ENCODE results near the gene ZNF181.
"Not testable (repeated sequence)": the region's sequence is repeated elsewhere in the genome, so short reads cannot be mapped to it uniquely, and the experiment has no call there.

Gene ZNF181

DNA sequence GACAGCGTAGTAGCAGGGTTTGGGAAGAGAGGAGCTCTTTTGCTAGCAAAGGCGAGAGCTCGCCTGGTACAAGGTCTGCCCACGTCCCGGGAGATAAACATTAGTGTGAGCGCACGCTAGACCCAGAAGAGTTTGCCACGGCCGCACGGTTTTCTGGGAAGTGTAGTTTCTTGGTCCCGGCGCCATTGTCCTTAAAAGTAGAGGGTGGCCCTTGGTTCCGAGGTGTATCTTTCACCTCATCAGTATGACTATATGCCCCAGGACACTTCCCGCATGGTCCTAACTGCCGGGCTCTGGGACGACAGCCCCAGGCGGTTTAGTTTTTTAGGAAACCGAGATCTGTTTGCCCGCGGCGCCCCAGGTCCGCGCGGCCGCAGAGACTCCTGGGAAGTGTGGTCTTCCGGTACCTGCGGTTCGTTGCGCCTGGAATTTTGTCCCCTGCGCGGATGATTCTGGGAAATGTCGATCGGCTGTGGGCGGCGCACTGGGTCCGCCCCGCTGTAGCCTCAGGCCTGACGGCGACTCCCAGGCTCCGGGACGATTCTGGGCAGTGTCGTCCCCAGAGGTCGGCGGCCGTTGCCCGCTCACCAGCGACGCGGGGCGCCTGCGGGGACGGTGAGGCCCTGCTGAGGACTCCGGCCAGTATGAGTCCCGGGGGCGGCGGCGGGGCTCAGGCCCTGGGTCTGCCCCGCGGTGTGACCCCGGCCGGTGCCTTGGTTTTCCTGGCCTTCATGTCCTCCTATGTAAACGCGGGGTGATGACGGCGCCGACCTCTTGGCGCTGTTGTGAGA, at the start of gene ZNF181:
Gene ZNF181 (plus strand): TSS at position 498 of the 791 bp plus-strand sequence. CDS start 795 bp downstream, outside the sequence.
- peak; percentile 49 to 97 (median 88) for DNase-seq

- not testable (repeated sequence) for DNase-seq
Measured at GRCh38 chr19:34685266-34685665, 48.8 kb upstream of the ZNF181 start.

DNA sequence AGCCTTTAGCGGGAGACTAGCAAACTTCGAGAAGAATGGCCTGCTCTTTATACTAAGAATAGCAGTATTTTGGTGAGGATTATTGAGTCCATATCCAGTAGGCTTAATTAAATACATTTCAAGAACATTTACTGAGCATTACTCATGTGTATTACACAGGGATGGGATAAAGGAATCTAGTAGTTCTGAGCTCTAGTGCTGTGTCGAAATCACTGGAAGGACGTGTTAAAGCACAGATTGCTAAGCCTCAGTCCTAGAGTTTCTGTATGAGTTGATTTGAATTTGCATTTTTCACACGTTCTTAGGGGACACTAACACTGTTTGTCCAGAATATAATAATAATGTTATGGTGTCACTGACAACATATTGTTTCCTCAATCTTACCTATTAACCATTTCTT, 47.6 kb upstream of the ZNF181 start:
- no peak for DNase-seq

GRCh38 chr19:34687348-34687747, 46.7 kb upstream of the ZNF181 start:
- DNase-seq = no peak

GRCh38 chr19:34688592-34688991, 45.5 kb upstream of the ZNF181 start:
- DNase-seq = no peak

DNA sequence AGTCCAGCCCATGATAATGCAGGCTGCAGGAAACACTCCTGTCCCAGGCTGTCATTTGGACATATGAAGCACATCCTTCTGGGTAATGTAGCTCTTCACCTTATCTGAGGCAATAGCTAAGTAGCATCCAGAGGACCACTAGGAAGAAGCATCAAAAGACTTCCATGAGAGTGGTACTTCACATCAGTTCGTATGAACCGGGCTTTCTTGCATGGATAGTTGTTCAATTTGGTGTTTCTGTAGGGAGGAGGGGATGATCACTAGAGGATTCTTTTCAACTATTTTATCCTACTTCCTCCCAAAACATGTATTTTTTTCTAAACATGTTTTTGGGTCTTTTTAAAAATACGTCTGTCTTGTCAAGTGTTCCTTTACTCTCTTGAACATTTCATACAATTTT, 43.7 kb upstream of the ZNF181 start:
- no peak for DNase-seq

- DNase-seq = no peak
Measured at GRCh38 chr19:34692549-34692948, 41.5 kb upstream of the ZNF181 start.

- DNase-seq = no peak
Measured at GRCh38 chr19:34707661-34708060, 26.4 kb upstream of the ZNF181 start.

DNA sequence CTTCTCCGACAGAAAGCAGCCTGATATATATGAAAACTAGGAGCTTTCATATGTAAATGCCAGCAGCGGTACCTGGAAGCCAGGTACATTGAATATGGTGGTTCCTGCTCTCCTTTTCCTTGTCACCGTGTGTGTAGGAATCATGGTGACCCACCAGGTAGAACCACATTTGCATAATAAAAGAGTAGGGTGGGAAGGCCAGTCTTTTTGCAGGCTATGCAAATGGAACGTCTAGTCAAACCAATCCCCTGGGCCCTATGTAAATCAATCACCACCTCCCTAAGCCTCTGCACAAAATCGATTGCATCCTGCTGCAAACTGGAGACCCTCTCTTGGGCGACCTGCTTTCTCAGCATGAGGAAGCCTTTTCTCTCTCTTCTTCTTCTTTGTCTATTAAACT, 22.2 kb upstream of the ZNF181 start:
- DNase-seq = no peak

GRCh38 chr19:34712395-34713261, 21.4 kb upstream of the ZNF181 start:
- DNase-seq = peak in 25 of 56 donors; percentile 1 to 73 (median 16)

DNA sequence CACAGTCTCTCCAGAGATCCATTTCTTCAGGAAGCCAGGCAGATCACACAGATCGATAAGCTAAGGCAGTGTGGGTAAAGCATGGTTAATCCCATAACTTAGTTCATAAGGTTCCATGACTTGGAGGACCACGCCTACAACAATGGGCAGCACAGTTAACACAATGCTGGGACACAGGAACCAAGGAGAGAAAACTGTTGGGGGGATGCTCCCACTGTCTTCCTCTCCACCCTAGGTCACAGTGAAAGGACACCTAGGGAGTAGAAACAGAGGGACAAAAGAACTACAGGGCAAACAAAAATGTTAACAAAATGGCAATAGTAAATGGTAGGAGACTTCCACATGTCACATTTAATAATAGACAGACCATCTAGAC, 20.8 kb upstream of the ZNF181 start:
- DNase-seq = no peak

DNA sequence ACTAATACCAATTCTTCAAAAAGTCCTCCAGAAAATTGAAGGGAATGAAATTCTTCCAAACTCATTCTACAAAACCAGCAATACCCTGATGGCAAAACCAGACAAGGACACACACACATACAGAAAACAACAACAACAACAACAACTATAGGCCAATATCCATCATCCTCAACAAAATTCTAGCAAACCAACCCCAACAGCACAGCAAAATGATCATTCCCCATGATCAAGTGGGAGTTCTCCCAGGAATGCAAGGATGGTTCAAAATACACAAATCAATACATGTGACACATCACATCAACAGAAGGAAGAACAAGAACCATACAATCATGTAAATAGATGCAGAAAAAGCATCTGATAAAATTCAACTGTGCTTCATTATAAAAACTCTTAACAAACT, 18.7 kb upstream of the ZNF181 start:
- DNase-seq = no peak

DNA sequence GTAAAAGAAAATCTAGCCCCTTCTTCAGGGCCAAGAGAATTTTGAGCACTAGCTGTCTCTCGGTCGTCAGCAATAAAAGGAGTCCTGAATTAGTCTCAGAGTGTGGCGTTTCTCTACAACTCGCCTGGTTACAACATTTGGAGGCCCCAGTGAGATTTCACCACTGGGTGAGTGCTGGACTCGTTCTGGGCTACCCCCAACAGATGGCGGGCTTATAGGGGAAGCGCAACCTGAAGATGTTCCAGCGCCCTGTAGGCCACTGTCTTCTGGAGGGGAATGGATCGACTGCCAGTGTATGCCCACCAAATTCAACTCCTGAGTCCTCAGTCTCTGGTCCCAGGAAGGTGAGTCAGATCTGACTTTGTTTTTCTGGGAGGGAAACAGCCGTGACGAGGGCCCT, 11.7 kb upstream of the ZNF181 start:
- DNase-seq = no peak

- DNase-seq = no peak
Measured at GRCh38 chr19:34725400-34725799, 8.6 kb upstream of the ZNF181 start.

GRCh38 chr19:34731019-34731829, 2.8 kb upstream of the ZNF181 start:
- no peak for DNase-seq

DNA sequence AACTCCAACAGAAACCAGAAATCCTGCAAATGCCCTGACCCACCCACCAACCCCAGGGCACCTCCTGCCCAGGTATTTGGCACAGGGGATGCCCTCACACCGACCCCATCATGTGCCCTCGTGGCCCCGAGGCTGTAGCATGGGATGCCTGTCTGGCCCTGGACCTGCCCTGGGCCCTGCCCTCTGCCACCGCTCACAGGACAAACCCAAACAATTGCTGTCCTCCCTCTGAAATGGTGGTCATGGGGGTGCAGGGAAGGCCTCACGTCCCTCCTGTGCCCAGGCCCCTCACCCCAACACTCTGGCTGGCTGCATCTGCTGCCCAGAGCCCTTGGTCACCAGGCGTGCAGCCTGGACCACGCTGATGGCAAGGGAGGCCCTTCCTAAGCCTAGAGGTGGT, 2.1 kb upstream of the ZNF181 start:
- no peak for DNase-seq

DNA sequence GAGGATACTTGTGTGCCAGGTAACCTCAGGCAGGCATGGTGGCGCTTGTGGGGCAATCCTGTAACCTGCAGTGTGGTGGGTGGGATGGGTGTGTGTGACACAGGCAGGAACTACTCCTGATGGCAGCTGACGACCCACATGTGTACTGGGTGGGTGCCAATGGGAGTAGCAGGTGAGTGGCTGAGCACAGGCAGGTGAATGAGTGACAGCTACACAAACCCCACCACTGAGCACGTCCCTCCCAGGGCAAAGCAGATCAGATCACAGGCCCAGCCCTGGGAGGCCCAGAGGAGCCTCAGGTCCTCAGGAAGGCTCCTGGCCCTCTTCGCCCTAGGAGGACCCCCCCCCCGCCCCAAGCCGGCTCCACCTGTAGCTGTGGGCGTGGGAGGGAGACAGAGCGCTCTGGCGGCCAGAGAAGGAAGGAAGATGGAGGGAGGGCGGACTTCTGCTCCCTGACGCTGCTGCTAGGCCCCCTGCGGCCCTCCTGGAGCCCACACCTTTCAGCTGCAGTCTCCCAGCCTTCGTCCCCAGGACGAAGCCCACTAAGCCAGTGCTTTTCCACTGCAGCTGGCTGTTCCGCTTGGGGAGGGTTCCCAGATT, 1.3 kb upstream of the ZNF181 start:
- DNase-seq = peak in 1 of 56 donors; percentile 12

GRCh38 chr19:34733266-34733745, 737 bp upstream of the ZNF181 start:
- DNase-seq = peak in 18 of 56 donors; percentile 37 to 87 (median 68)

DNA sequence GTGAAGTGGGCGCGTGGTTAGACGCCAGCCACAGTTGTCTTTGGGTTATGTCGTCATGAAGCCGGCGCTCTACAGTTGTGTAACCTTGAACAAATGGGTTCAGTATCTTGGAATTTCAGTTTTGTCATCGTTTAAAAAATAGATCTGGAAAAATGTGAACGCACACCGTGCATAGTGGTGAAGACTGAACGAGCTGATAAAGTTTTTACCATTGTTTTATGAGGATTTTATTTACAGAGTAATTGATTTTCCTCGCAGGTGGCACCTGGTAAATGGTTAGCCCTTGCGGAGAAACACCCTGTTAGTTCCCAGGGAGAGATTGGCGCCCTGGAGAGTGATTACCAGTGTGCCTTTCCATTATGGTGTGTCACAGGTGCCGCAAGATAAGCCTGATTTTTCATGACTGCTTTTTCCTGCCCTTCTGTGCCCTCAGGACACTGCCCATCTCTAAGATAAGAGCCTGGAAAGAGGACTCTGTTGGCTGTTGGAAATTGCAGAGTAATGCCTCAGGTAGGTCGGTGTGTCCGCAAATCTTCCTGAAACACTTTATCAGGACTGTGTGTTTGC, 577 bp downstream of the ZNF181 start:
- DNase-seq = no peak

DNA sequence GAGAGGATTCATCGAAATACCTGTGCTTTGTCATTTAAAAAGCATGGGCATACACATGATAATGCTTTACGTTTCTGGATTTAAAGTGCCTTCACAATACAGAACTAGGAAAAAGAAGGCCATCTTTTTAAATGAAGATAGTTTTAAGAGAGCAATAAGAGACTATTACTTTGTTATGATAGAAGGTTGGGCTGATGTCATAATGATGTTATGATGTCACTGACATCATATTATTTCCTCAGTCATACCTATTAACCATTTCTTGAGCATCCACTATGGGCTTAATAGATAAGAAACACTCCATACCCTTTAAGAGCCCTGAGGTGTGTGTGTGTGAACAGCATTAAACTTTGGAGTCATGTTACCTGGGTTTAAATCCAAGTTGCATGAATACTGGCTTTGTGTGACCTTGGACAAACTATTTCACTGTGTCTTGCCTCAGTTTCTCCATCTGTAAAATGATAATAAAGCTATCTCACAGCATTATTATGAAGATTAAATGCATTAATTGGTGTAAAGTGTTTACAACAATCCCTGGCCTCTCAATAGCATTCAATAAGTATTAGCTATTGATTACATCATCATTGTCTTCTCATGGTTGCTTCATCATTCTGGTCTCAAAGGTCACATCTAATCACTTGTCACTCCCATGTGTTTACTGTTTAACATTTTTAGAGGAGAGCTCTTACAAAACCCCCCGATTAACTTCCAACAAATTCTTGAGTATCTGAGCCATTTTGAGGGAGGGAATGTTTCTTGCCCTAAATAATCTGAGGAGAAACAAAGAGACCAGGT, 11.1 kb downstream of the ZNF181 start:
- no peak for DNase-seq
